WI38 (cell line): Measurements from ENCODE around the gene BMAL1.

Source experiments
- H3K4me3 ChIP-seq: 2 replicates; pipeline ENCODE4 v1.5.1; 2011; ENCODE audit warnings: low read depth, mild to moderate bottlenecking, control low read depth, low read length
- CTCF ChIP-seq: IDR thresholded peaks from 2 replicates; pipeline ENCODE4 v1.5.1; 2012; ENCODE audit warnings: low read depth, mild to moderate bottlenecking, control low read depth, low read length

BMAL1 gene

GRCh38 chr11:13346470-13346869 is 68.9 kb downstream of the BMAL1 start:
- no peak for TF ChIP-seq CTCF
- no peak overlapping the region for H3K4me3 ChIP-seq

DNA sequence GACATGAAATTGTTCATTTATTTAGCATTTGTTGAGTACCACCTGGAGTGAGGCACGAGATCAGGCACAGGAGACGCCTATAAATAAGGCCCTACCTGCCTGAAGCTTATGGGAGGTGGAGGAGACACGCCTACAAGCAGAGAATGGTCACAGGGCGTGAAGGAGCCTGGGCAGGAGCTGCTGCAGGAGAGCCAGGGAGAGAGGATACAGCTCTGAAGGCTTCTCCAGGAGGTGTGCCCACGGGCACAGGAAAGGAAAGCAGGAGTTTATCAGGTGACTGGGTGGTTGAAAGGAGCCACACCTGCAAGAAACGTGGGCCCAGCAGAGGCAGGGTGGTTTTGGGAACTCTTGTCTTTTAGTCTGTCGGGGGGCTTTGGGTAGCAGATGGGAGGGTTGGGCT is 70.3 kb downstream of the BMAL1 start:
- no peak overlapping the region for H3K4me3 ChIP-seq
- TF ChIP-seq CTCF = no peak

- no peak for TF ChIP-seq CTCF
- H3K4me3 ChIP-seq = no peak overlapping the region
These were observed 70.7 kb downstream of the BMAL1 start for GRCh38 chr11:13348305-13348704.

DNA sequence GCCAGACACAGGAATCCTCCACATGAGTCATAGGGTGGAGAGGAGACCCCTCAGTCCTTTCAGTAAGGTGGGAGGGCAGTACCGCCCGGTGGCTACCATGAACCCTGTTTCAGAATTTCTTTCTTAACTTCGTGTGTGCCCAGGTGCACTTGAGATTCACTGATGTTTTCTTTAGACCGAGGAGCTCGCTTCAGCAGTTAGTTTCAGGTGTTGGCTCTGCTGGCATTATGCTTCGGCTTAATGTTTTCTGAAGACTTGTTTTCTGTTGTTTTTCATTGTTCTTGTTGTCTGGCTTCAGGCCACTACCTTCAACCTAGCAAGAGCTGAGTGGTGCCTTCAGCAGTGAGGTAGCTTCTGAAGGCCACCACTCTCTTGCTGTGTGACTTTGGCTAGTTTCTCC is 71.5 kb downstream of the BMAL1 start:
- TF ChIP-seq CTCF = no peak
- no peak overlapping the region for H3K4me3 ChIP-seq

GRCh38 chr11:13349581-13349980 is 72.0 kb downstream of the BMAL1 start:
- no peak overlapping the region for H3K4me3 ChIP-seq
- TF ChIP-seq CTCF = no peak

- TF ChIP-seq CTCF = no peak
- no peak overlapping the region for H3K4me3 ChIP-seq
These were observed 75.1 kb downstream of the BMAL1 start for GRCh38 chr11:13352711-13353110.

- TF ChIP-seq CTCF = 0 out of 2 replicates have a peak, but pooled peaks have one; percentile 14
- H3K4me3 ChIP-seq = no peak overlapping the region
These were observed 76.7 kb downstream of the BMAL1 start for GRCh38 chr11:13354335-13354734.
